ENCODE results near the gene HK1. TPM values are rescaled to one million over a fixed set of nuclear protein-coding genes. Genes with fewer than 3 reads are reported as not detected.

The HK1 gene
- total and polyA plus RNA-seq, 4 experiments from 2014 or later, result 68.6 to 156 (median 112) TPM

- H3K27me3 ChIP-seq (ENCODE audit: insufficient read depth, low read length), result no peaks in the 10 kb centered on the region
- H3K4me3 ChIP-seq (ENCODE audit: low read length in 2 of 2), result no peak overlapping the region
- no peaks in the 10 kb centered on the region for H3K9me3 Mint-ChIP-seq
- H3K4me1 ChIP-seq (ENCODE audit: insufficient read depth, low read length), result peaks cover 17% of the 10 kb centered on the region
- no peaks in the 10 kb centered on the region for H3K27me3 Mint-ChIP-seq
- no peaks in the 10 kb centered on the region for H3K9me3 ChIP-seq (ENCODE audit: control insufficient read depth in 1 of 2, low read length in 2 of 2)
- no peak for DNase-seq
- no peaks in the 10 kb centered on the region for H3K36me3 ChIP-seq (ENCODE audit: insufficient read depth, low read length)
- no peaks in the 10 kb centered on the region for H3K36me3 Mint-ChIP-seq
- intact Hi-C loops (cut with micrococcal nuclease), result no loop called here
- peaks cover 8 to 32% (median 17%) of the 10 kb centered on the region in 4 donors for H3K4me1 Mint-ChIP-seq
- ChIA-PET POLR2A (ENCODE audit: partially characterized antibody) (interaction anchor here (1.4 kb wide), 1 partner anchor 12 kb away, joined by 6 read pairs; no protein-coding TSS in a partner anchor), CTCF (ENCODE audit: partially characterized antibody) (interaction anchor here (0.7 to 2.5 kb wide), 6 partner anchors 11 to 104 kb away, joined by 3 to 14 read pairs (median 5); no protein-coding TSS in a partner anchor)
- no peak overlapping the region for H3K27ac ChIP-seq (ENCODE audit: low read depth, low read length)
- H3K27ac Mint-ChIP-seq, result no peak overlapping the region
- peak overlapping the region in 1 of 8 donors; percentile 21 for H3K4me3 Mint-ChIP-seq
These were observed 133.2 kb downstream of the HK1 start for GRCh38 chr10:69411476-69411875.

- no peaks in the 10 kb centered on the region for H3K36me3 ChIP-seq (ENCODE audit: insufficient read depth, low read length)
- H3K9me3 ChIP-seq (ENCODE audit: control insufficient read depth in 1 of 2, low read length in 2 of 2), result no peaks in the 10 kb centered on the region
- H3K4me1 ChIP-seq (ENCODE audit: insufficient read depth, low read length), result peaks cover 17% of the 10 kb centered on the region
- ChIA-PET POLR2A (ENCODE audit: partially characterized antibody) (interaction anchor here (1.4 kb wide), 1 partner anchor 11 kb away, joined by 6 read pairs; no protein-coding TSS in a partner anchor), CTCF (ENCODE audit: partially characterized antibody) (interaction anchor here (1.3 to 2.5 kb wide), 4 partner anchors 10 to 103 kb away, joined by 4 to 14 read pairs (median 9); no protein-coding TSS in a partner anchor)
- peaks cover 8 to 25% (median 17%) of the 10 kb centered on the region in 4 donors for H3K4me1 Mint-ChIP-seq
- intact Hi-C loops (cut with micrococcal nuclease), result no loop called here
- no peak overlapping the region for H3K4me3 Mint-ChIP-seq
- H3K27ac ChIP-seq (ENCODE audit: low read depth, low read length), result no peak overlapping the region
- DNase-seq, result no peak
- H3K27me3 Mint-ChIP-seq, result no peaks in the 10 kb centered on the region
- H3K9me3 Mint-ChIP-seq, result no peaks in the 10 kb centered on the region
- no peak overlapping the region for H3K4me3 ChIP-seq (ENCODE audit: low read length in 2 of 2)
- H3K36me3 Mint-ChIP-seq, result no peaks in the 10 kb centered on the region
- H3K27ac Mint-ChIP-seq, result peak overlapping the region in 1 of 7 donors; percentile 59
- H3K27me3 ChIP-seq (ENCODE audit: insufficient read depth, low read length), result no peaks in the 10 kb centered on the region
These were observed 134.0 kb downstream of the HK1 start for GRCh38 chr10:69412232-69412790.

GRCh38 chr10:69413221-69413865, 135.0 kb downstream of the HK1 start:
- H3K27me3 ChIP-seq (ENCODE audit: insufficient read depth, low read length), result no peaks in the 10 kb centered on the region
- CTCF ChIA-PET (ENCODE audit: partially characterized antibody), result interaction anchor here (1.0 to 1.3 kb wide), 3 partner anchors 14 to 224 kb away, joined by 3 to 4 read pairs (median 4); no protein-coding TSS in a partner anchor

DNA sequence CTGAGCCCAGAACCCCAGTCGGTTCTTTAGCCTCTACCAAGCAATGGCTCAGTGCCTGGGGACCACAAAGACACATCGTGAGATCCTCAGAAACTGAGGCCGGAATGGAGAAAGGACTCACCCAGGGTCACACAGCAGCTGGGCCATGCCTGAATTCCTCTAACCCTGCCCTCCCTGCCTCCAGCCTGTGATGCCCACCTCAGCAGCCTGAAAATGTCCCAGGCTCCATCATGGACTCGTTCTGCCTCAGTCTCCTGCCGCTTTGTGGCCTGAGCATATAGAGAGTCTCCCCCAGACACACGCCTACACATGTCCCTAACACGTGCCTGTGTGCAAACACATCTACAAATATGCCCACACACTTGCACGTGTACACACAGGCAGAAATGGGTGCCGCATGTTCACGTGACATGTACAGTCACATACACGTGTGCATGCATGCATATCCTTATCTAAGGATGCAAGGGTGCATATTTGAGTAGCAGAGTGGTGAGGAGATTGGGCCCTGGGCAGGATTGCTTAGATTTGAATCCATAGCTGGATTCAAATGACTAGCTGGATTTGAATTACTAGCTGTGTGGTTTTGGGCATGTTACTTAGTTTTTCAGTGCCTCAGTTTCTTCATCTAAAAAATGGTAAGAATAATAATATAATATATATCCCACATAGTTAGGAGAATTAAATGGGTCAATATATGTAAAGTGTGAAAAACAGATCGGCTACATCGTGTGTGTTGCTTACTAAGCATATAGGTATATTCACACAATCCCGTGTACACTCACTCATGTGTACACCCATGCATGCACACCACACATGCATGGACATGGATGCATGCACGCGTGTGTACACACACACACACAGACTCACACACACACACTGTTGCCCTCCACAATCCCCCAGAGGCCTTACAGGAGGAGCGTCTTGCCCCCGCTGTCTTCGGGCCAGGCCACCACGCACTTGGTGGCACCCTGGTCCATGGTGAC, 136.0 kb downstream of the HK1 start:
- ChIA-PET CTCF (ENCODE audit: partially characterized antibody) (interaction anchor here (0.9 to 1.4 kb wide), 5 partner anchors 11 to 223 kb away, joined by 3 to 4 read pairs (median 3); no protein-coding TSS in a partner anchor), POLR2A (ENCODE audit: partially characterized antibody) (no interaction called here)
- Mint-ChIP-seq H3K36me3 (no peaks in the 10 kb centered on the region), H3K9me3 (no peaks in the 10 kb centered on the region), H3K4me1 (peaks cover 0 to 9% (median 5%) of the 10 kb centered on the region in 4 donors), H3K27me3 (no peaks in the 10 kb centered on the region), H3K27ac (peak overlapping the region in 1 of 7 donors; percentile 60), H3K4me3 (no peak overlapping the region)
- Histone ChIP-seq H3K27me3 (ENCODE audit: insufficient read depth, low read length) (no peaks in the 10 kb centered on the region), H3K9me3 (ENCODE audit: control insufficient read depth in 1 of 2, low read length in 2 of 2) (no peaks in the 10 kb centered on the region), H3K4me1 (ENCODE audit: insufficient read depth, low read length) (peaks cover 2% of the 10 kb centered on the region), H3K27ac (ENCODE audit: low read depth, low read length) (no peak overlapping the region), H3K36me3 (ENCODE audit: insufficient read depth, low read length) (no peaks in the 10 kb centered on the region), H3K4me3 (ENCODE audit: low read length in 2 of 2) (no peak overlapping the region)
- no peak for DNase-seq
- intact Hi-C loops (cut with micrococcal nuclease), result no loop called here

More at GRCh38 chr10:69413221-69413865, 135.0 kb downstream of the HK1 start:
- Mint-ChIP-seq H3K27ac (peak overlapping the region in 1 of 7 donors; percentile 48), H3K27me3 (no peaks in the 10 kb centered on the region), H3K4me3 (no peak overlapping the region), H3K36me3 (no peaks in the 10 kb centered on the region), H3K9me3 (no peaks in the 10 kb centered on the region), H3K4me1 (peaks cover 5 to 18% (median 11%) of the 10 kb centered on the region in 4 donors)
- POLR2A ChIA-PET (ENCODE audit: partially characterized antibody), result interaction anchor here (0.6 kb wide), 1 partner anchor 37 kb away, joined by 3 read pairs; no protein-coding TSS in a partner anchor
- Histone ChIP-seq H3K27ac (ENCODE audit: low read depth, low read length) (no peak overlapping the region), H3K4me1 (ENCODE audit: insufficient read depth, low read length) (peaks cover 9% of the 10 kb centered on the region), H3K4me3 (ENCODE audit: low read length in 2 of 2) (no peak overlapping the region), H3K36me3 (ENCODE audit: insufficient read depth, low read length) (no peaks in the 10 kb centered on the region), H3K9me3 (ENCODE audit: control insufficient read depth in 1 of 2, low read length in 2 of 2) (no peaks in the 10 kb centered on the region)
- DNase-seq, result no peak
- intact Hi-C loops (cut with micrococcal nuclease), result no loop called here

DNA sequence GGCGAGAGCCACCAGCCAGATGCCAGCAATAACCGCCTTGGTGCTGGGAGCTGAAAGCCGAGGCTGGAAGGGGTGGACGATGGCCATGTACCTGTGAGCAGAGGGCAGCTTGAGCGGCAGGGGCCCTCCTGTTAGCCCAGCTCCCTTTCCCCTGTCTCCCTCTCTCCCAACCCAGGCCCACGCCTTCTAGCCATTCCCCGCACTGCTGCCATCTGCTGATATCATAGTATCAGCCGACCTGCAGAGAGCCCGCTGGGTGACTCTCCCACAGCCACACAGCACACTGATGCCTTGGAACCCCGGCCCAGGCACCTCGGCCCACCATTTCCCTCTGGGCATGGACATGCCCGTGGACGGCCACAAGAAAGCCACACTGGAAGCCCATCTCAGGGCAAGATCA, 136.8 kb downstream of the HK1 start:
- POLR2A ChIA-PET (ENCODE audit: partially characterized antibody), result no interaction called here
- peaks cover 0 to 12% (median 5%) of the 10 kb centered on the region in 4 donors for H3K4me1 Mint-ChIP-seq
- Histone ChIP-seq H3K4me1 (ENCODE audit: insufficient read depth, low read length) (no peaks in the 10 kb centered on the region), H3K27me3 (ENCODE audit: insufficient read depth, low read length) (no peaks in the 10 kb centered on the region), H3K9me3 (ENCODE audit: control insufficient read depth in 1 of 2, low read length in 2 of 2) (no peaks in the 10 kb centered on the region), H3K4me3 (ENCODE audit: low read length in 2 of 2) (no peak overlapping the region), H3K27ac (ENCODE audit: low read depth, low read length) (no peak overlapping the region), H3K36me3 (ENCODE audit: insufficient read depth, low read length) (no peaks in the 10 kb centered on the region)
- no peak overlapping the region for H3K4me3 Mint-ChIP-seq
- no peaks in the 10 kb centered on the region for H3K9me3 Mint-ChIP-seq
- DNase-seq, result no peak
- CTCF ChIA-PET (ENCODE audit: partially characterized antibody), result interaction anchor here (0.9 to 1.4 kb wide), 4 partner anchors 10 to 199 kb away, joined by 3 to 4 read pairs (median 3); no protein-coding TSS in a partner anchor
- H3K27me3 Mint-ChIP-seq, result no peaks in the 10 kb centered on the region
- H3K27ac Mint-ChIP-seq, result no peak overlapping the region
- H3K36me3 Mint-ChIP-seq, result no peaks in the 10 kb centered on the region
- intact Hi-C loops (cut with micrococcal nuclease), result no loop called here

GRCh38 chr10:69415951-69416350, 137.7 kb downstream of the HK1 start:
- Mint-ChIP-seq H3K9me3 (no peaks in the 10 kb centered on the region), H3K27ac (no peak overlapping the region)
- POLR2A ChIA-PET (ENCODE audit: partially characterized antibody), result no interaction called here

More at GRCh38 chr10:69415951-69416350, 137.7 kb downstream of the HK1 start:
- no peaks in the 10 kb centered on the region for H3K27me3 Mint-ChIP-seq
- H3K36me3 Mint-ChIP-seq, result no peaks in the 10 kb centered on the region
- Histone ChIP-seq H3K4me1 (ENCODE audit: insufficient read depth, low read length) (no peaks in the 10 kb centered on the region), H3K27me3 (ENCODE audit: insufficient read depth, low read length) (no peaks in the 10 kb centered on the region), H3K9me3 (ENCODE audit: control insufficient read depth in 1 of 2, low read length in 2 of 2) (no peaks in the 10 kb centered on the region), H3K36me3 (ENCODE audit: insufficient read depth, low read length) (no peaks in the 10 kb centered on the region), H3K4me3 (ENCODE audit: low read length in 2 of 2) (no peak overlapping the region), H3K27ac (ENCODE audit: low read depth, low read length) (no peak overlapping the region)
- no peak overlapping the region for H3K4me3 Mint-ChIP-seq
- peaks cover 0 to 8% (median 3%) of the 10 kb centered on the region in 4 donors for H3K4me1 Mint-ChIP-seq
- intact Hi-C loops (cut with micrococcal nuclease), result no loop called here
- no peak for DNase-seq
- CTCF ChIA-PET (ENCODE audit: partially characterized antibody), result interaction anchor here (1.4 kb wide), 2 partner anchors 10 to 12 kb away, joined by 3 to 4 read pairs; no protein-coding TSS in a partner anchor
